SU-DHL-6 (cell line): ENCODE results near the gene DOCK10.

Experiments
- H2AFZ ChIP-seq: fragments of 200-600 bp; sonication (generic); 2 replicates; pipeline ENCODE4 v1.6.1; 2014; ENCODE audit warnings: low read depth, mild to moderate bottlenecking, moderate library complexity, mixed read lengths, antibody characterized with exemption, low read length; ENCODE audit not compliant: severe bottlenecking
- H3F3A ChIP-seq: fragments of 200-600 bp; shearing (Covaris generic); 2 replicates; pipeline ENCODE4 v1.6.0; 2016; ENCODE audit warnings: antibody characterized with exemption, mild to moderate bottlenecking; ENCODE audit not compliant: insufficient read depth
- H3K27ac ChIP-seq: fragments of 200-600 bp; sonication (generic); 2 replicates; pipeline ENCODE4 v1.5.1; 2016; ENCODE audit warnings: low read depth, mild to moderate bottlenecking, low read length, moderate library complexity, mixed read lengths
- H3K27me3 ChIP-seq: fragments of 200-600 bp; sonication (generic), shearing (Covaris generic); 2 replicates; pipeline ENCODE4 v1.6.0; 2014; ENCODE audit warnings: mild to moderate bottlenecking, low read length
- H3K36me3 ChIP-seq: fragments of 200-600 bp; sonication (generic); 2 replicates; pipeline ENCODE4 v1.6.1; 2014; ENCODE audit warnings: mild to moderate bottlenecking, low read length, mixed read lengths
- H3K4me2 ChIP-seq: fragments of 300-600, 200-600 bp; shearing (Covaris generic), sonication (generic); 2 replicates; pipeline ENCODE4 v1.6.0; 2014; ENCODE audit warnings: low read length, low read depth, mild to moderate bottlenecking; ENCODE audit not compliant: poor library complexity, severe bottlenecking
- H3K4me3 ChIP-seq: fragments of 200-600 bp; sonication (generic); 2 replicates; pipeline ENCODE4 v1.5.1; 2014; ENCODE audit warnings: antibody characterized with exemption, low read length, mild to moderate bottlenecking, mixed read lengths; ENCODE audit not compliant: insufficient read depth, poor library complexity, severe bottlenecking
- H3K79me2 ChIP-seq: fragments of 200-600 bp; sonication (generic); 2 replicates; pipeline ENCODE4 v1.6.1; 2014; ENCODE audit warnings: mild to moderate bottlenecking, low read length, moderate library complexity; ENCODE audit not compliant: insufficient read depth
- H3K9ac ChIP-seq: fragments of 200-600 bp; sonication (generic); 2 replicates; pipeline ENCODE4 v1.7.0; 2014; ENCODE audit warnings: mild to moderate bottlenecking, low read length
- H3K9me2 ChIP-seq: fragments of 200-600 bp; sonication (generic); replicated peaks from 2 replicates; pipeline ENCODE4 v1.6.1; 2014; ENCODE audit warnings: low read length; ENCODE audit not compliant: insufficient read depth
- H3K9me3 ChIP-seq: fragments of 200-600 bp; sonication (generic); 2 replicates; pipeline ENCODE4 v1.6.1; 2014; ENCODE audit warnings: low read length, mixed read lengths; ENCODE audit not compliant: insufficient read depth
- H4K20me1 ChIP-seq: fragments of 200-600 bp; sonication (generic); 2 replicates; pipeline ENCODE4 v1.6.1; 2014; ENCODE audit warnings: low read depth, mild to moderate bottlenecking, antibody characterized with exemption, low read length, moderate library complexity, mixed read lengths
- EZH2phosphoT487 ChIP-seq: fragments of 200-600 bp; sonication (generic), shearing (Covaris generic); conservative IDR thresholded peaks from 2 replicates; pipeline ENCODE4 v1.6.1; 2018; ENCODE audit warnings: mild to moderate bottlenecking, antibody characterized with exemption, low read length, moderate library complexity, mixed read lengths
- TF ChIP-seq, protein P1 (sequence below): fragments of 200-600 bp; sonication (generic); IDR thresholded peaks from one replicate; pipeline ENCODE4 v1.5.1; 2017; ENCODE audit warnings: antibody characterized with exemption, mild to moderate bottlenecking, low read length, moderate library complexity; ENCODE audit not compliant: insufficient read depth, poor library complexity, severe bottlenecking

Gene DOCK10

DNA sequence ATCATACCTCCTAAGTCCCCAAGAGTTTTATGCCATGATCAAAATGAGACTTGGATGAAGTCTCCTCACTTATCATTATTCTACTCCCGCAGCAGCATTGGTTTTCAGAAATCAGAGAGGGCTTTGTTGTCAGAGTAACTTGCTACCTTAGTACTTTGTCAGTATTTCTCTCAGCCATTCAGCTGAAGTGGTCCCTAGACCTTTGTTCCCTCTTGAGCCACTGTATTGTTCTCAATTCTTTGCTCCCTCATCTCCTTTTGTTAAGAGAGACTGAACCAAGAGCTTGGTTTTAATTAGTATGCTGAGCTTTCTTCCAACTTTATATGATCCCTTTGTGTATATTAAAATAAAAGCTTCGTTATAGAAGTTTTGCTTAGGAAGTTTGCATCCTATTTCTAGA is 133.4 kb downstream of the DOCK10 start:
- Histone ChIP-seq H3K9ac (no peak overlapping the region), H3K79me2 (no peaks in the 10 kb centered on the region), H3K27me3 (no peaks in the 10 kb centered on the region), H2AFZ (no peak overlapping the region), H4K20me1 (no peaks in the 10 kb centered on the region), H3K9me2 (no peaks in the 10 kb centered on the region), H3K36me3 (no peaks in the 10 kb centered on the region), H3K9me3 (no peaks in the 10 kb centered on the region), H3F3A (no peaks in the 10 kb centered on the region), H3K4me2 (no peak overlapping the region), H3K27ac (no peak overlapping the region), H3K4me3 (no peak overlapping the region)
- TF ChIP-seq, protein P1, sequence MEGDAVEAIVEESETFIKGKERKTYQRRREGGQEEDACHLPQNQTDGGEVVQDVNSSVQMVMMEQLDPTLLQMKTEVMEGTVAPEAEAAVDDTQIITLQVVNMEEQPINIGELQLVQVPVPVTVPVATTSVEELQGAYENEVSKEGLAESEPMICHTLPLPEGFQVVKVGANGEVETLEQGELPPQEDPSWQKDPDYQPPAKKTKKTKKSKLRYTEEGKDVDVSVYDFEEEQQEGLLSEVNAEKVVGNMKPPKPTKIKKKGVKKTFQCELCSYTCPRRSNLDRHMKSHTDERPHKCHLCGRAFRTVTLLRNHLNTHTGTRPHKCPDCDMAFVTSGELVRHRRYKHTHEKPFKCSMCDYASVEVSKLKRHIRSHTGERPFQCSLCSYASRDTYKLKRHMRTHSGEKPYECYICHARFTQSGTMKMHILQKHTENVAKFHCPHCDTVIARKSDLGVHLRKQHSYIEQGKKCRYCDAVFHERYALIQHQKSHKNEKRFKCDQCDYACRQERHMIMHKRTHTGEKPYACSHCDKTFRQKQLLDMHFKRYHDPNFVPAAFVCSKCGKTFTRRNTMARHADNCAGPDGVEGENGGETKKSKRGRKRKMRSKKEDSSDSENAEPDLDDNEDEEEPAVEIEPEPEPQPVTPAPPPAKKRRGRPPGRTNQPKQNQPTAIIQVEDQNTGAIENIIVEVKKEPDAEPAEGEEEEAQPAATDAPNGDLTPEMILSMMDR = no peak
- TF ChIP-seq EZH2phosphoT487 = no peak

DNA sequence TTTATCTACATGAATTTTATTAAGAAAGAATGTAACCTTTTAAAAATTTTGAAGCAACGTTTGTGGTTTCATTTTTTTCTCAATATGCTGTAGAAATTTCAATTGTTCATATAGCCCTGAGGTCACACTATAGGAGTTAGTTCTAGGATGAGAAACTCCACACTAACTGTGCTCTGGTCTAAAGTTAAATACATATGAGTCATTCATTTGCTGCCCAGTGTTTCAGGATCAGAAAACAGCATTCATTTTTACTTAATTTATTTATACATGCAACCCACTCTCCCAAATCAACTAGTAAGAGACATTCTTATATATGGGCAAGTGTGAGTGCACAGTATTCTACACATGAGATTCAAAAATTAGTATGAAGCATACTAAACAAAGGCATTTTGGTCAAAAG is 137.9 kb downstream of the DOCK10 start:
- H3K27ac ChIP-seq = no peak overlapping the region
- H3K79me2 ChIP-seq = no peaks in the 10 kb centered on the region
- no peak overlapping the region for H3K4me2 ChIP-seq
- no peak overlapping the region for H3K4me3 ChIP-seq
- no peaks in the 10 kb centered on the region for H3K36me3 ChIP-seq
- H3K9me3 ChIP-seq = no peaks in the 10 kb centered on the region
- H3K9me2 ChIP-seq = no peaks in the 10 kb centered on the region
- H3K9ac ChIP-seq = no peak overlapping the region
- no peaks in the 10 kb centered on the region for H3F3A ChIP-seq
- H3K27me3 ChIP-seq = no peaks in the 10 kb centered on the region
- TF ChIP-seq, protein P1 = no peak
- no peak for TF ChIP-seq EZH2phosphoT487
- no peaks in the 10 kb centered on the region for H4K20me1 ChIP-seq
- H2AFZ ChIP-seq = no peak overlapping the region

DNA sequence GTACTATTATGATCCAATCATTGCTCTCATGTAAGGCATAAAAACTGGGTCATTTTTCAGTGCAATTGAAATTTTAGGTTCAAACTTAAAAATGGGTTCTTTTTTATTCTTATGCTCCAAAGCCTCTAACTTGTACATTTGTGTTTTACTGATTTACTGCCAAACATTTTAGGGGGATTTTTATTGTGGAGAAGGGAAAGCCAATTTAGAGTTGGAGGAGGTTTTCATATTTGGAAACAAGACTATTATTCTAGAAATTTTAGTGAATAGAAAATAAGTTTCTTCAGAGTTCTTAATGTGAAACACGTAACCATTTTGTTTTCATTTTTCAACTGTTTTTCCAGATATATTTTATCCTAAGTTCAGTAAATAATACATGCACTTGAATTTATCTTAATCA is 138.6 kb downstream of the DOCK10 start:
- H2AFZ ChIP-seq = no peak overlapping the region
- H3K4me2 ChIP-seq = no peak overlapping the region
- TF ChIP-seq, protein P1 = no peak
- TF ChIP-seq EZH2phosphoT487 = no peak
- no peaks in the 10 kb centered on the region for H3K9me2 ChIP-seq
- H3K36me3 ChIP-seq = no peaks in the 10 kb centered on the region
- H3K79me2 ChIP-seq = no peaks in the 10 kb centered on the region
- no peak overlapping the region for H3K27ac ChIP-seq
- no peaks in the 10 kb centered on the region for H4K20me1 ChIP-seq
- no peaks in the 10 kb centered on the region for H3K27me3 ChIP-seq
- no peak overlapping the region for H3K4me3 ChIP-seq
- no peaks in the 10 kb centered on the region for H3F3A ChIP-seq
- H3K9ac ChIP-seq = no peak overlapping the region
- H3K9me3 ChIP-seq = no peaks in the 10 kb centered on the region
